HG03066 (cell line): ENCODE results near the gene MDGA2.
"Not testable (repeated sequence)": the region's sequence is repeated elsewhere in the genome, so short reads cannot be mapped to it uniquely, and the experiment has no call there.

Experiments
- ATAC-seq: cut with Tn5 transposase; IDR thresholded peaks from one replicate; pipeline ENCODE4 v1.9.1; 2021; ENCODE audit warnings: low read depth; ENCODE audit not compliant: unreplicated experiment

The MDGA2 gene

DNA sequence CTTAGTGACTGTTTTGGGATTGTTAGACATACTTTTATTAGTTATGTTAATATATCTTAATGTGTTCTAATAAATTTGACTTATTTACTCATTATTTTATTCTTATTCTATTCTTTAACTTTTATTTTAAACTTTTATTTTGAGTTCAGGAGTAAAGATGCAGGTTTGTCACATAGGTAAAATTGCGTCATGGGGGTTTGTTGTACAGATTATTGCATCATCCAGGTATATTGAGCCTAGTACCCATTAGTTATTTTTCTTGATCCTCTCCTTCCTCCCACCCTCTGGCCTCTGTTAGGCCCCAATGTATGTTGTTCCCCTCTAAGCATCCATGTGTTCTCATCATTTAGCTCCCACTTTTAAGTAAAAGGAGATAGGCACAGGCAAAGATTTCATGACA lies 495.5 kb downstream of the MDGA2 start:
- no peak for ATAC-seq

DNA sequence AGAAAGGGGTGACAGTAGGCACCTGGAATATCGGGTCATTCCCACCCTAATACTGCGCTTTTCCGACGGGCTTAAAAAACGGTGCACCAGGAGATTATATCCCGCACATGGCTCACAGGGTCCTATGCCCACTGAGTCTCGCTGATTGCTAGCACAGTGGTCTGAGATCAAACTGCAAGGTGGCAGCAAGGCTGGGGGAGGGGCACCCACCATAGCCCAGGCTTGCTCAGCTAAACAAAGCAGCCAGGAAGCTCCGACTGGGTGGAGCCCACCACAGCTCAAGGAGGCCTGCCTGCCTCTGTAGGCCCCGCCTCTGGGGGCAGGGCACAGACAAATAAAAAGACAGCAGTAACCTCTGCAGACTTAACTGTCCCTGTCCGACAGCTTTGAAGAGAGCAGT lies 503.5 kb downstream of the MDGA2 start:
- ATAC-seq = not testable (repeated sequence)

DNA sequence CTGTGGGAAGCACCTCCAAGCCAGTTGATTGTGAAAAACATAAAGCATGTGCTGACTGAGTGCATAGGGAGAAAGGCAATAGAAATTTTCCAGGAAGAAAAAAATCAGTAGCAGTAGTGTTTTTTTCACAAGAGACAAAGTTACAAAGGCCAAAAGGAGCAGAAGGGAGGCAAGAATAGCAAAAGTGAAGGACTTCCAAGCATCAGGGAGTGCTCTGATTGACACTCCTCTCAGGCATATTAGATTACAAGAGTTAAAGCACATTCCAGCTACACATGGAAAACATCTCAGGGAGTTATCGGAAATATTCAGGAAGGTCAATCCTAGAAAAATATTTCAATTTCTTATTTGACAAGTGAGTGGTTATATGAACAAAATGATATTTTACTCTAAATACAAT lies 508.0 kb downstream of the MDGA2 start:
- ATAC-seq = no peak

- ATAC-seq = no peak
Measured at GRCh38 chr14:47155395-47155794, 520.0 kb downstream of the MDGA2 start.

DNA sequence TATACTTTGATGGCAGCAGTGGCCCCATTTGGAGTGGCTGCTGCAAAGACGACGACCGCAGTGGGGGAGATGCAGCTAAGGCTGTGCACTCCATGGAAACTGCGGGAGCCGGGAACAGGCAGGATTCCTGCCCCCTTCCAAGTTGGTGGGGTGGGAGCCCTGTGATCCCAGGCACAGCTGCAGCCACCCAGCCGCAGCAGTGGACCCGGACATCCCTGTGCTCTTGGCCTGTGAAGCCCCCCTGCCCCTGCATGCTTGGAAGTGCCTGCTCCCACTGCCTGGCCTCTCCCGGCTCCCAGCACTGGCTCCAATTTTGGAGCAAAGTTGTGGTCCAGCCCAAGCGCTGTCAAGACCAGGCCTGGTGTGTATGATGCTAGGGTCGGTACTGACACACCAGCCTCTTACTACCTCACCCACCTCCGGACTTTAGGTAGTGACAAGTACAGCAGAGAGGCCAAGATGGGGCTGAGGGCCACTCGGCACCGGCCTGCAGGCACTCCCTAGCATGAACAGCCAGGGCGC lies 521.1 kb downstream of the MDGA2 start:
- no peak for ATAC-seq

DNA sequence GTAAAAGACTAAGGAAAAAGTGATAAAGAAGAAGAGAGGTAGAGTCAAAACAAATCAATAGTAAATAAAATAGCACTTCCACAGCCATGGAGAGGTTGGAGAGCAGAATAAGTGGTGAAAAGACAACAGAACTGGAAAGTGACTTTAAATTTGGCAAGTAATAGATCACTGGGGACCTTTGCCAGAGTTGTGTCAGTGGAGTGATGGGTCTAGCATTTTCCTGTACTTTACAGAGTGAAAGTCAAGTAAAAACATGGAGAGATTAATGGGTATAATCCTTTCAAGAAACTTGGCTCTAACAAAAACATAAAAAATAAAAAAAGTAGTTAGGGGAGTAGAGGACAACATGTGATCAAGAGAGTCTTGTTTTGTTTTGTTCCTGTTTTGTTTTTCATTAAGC lies 521.7 kb downstream of the MDGA2 start:
- ATAC-seq = no peak

GRCh38 chr14:47150267-47150666 lies 525.1 kb downstream of the MDGA2 start:
- no peak for ATAC-seq

DNA sequence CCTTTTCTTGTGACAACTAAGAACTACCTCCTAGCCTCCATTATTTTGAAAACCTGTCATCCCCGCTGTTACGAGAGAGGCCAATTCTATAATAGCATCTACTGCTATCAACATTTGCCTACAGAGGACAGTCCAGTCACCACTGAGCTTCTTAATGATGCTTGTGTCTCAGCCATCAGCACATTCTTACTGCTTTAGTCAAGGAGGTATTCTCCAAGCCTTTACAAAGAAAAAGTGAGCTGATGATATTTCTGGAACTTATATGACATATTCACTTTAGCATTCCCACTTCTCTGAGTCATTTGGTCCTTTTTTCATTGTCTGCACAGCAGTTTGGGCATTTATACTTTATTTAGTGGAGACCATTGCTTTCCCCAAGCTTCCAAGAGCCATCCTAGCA lies 526.1 kb downstream of the MDGA2 start:
- no peak for ATAC-seq

GRCh38 chr14:47148686-47149085 lies 526.7 kb downstream of the MDGA2 start:
- ATAC-seq = no peak

DNA sequence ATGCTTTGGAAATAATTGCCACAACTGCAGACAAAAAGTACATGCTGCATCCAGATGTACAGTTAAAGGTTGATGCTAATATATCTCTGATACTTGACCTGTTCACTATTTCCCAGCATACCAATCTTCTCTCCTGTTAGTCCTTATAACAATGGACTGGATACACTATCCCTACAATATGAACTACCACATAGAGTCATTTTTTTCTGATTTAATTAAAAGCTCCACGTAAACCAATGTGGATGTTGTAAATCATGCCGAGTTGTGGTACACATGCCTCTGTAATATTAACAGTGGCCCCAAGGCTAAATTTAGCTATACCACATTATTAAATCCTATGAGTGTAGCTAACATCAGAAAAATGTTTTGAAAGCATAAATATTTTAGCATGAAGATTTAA lies 554.8 kb downstream of the MDGA2 start:
- ATAC-seq = no peak

- no peak for ATAC-seq
Measured at GRCh38 chr14:47103771-47104170, 571.6 kb downstream of the MDGA2 start.

DNA sequence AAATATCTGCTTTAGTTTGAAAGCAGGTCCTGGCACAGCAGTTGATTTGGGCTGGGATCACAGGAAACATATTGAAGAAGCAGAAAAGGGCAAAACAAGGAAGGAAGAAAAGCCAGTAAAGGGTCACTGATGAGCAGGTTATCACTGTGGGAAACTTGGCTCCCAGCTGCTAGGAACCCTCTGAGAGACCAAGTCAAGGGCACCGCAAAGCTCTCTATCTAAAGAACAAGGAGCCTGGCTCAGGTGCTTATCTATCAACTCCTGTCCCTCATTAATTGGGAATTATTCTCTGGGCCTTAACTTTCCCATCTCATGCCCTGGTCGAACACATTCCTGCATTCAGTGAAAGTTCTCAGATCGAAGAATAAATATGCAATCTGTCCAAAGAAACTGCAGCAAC lies 572.9 kb downstream of the MDGA2 start:
- no peak for ATAC-seq

GRCh38 chr14:47085678-47086077 lies 589.7 kb downstream of the MDGA2 start:
- no peak for ATAC-seq

DNA sequence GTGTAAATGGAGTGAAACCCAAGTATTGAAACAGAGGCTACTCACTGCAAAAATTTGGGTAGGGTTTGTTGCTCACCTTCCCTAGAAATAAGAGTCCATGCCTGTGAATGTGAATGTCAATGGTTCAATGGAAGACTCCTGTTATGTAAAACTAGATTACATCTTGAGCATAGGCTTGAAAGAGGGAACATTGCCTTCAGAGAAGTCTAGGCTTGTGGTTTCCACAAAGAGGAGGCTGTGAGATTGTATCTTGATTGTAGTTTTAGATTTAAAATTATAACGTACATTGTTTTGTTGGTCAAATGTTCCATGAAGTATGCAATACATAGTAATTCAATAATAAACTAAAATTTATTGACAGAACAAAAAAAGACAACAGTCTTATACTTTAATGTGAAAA lies 610.1 kb downstream of the MDGA2 start:
- no peak for ATAC-seq

DNA sequence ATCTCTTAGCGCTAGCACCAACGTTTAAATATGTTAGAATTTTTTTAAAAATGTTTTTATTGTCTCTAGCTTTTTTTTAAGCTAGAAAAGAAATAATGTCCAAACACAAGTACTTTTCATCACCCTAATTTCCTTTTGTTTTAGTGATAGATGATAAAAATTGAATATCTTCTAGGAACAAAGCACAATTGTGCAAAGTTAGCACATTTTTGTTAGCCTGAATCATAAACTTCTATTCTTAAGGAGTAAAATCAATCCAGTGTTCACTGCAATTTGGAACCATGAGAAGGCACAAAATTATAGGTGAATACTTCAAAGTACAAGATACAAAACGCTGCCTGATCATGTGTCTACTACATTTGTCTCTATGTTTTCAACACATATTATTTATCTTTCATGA lies 615.4 kb downstream of the MDGA2 start:
- ATAC-seq = no peak

DNA sequence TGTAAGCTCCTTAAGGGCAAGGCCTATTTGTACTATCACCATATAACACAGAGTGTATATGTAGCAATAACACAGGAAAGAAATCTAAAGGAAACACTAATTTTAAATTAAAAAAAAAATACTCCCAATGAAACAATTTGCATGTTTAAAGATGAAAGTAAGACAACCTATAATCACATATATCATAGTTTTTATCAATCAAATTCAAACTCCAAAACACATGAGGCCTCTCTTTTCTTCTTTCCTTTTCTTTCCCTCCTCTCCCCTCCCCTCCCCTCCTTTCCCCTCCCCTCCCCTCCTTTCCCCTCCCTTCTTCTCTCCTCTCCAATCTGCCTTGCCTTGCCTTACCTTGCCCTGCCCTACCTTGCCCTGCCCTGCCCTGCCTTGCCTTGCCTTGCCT lies 618.0 kb downstream of the MDGA2 start:
- ATAC-seq = no peak

DNA sequence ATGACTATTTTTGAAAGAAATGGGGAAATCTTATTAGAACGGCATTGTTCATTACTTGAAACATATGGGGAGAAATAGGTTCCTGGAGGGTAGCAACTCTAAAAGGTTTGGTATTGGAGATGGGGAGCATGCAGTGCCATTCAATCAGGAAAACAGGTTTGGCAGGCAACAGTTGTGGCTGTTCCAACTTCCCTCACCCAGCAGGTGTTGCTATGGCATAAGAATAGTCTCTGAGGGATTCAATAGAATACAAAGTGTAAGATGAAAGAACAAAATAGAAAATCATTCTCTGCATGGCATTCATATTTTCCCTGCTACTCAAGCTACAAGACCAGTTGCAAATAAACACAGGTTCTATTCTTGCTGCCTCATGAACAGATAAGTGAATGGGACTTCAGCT lies 630.6 kb downstream of the MDGA2 start:
- no peak for ATAC-seq

GRCh38 chr14:47040550-47040949 lies 634.9 kb downstream of the MDGA2 start:
- ATAC-seq = no peak

DNA sequence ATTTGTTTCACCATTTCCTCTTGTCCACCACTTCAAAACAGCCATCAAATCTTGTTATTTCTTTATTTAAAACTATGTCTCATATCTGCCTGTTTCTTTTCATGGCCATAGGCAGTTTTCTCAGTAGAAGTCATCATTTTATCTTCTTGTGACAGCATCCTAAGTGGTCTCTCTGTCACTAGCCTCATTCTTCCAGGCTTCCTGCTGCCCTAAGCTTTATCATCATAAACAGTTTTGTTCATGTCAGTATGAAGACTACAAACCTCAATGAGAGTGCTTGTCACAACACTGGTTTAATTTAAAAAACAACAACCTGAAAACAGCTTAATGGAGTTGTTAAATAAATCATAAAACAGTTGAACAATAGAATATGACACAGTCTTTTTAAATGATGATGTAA lies 636.1 kb downstream of the MDGA2 start:
- ATAC-seq = no peak

- no peak for ATAC-seq
Measured at GRCh38 chr14:47022721-47023120, 652.7 kb downstream of the MDGA2 start.

GRCh38 chr14:47020500-47020899 lies 654.9 kb downstream of the MDGA2 start:
- ATAC-seq = no peak

DNA sequence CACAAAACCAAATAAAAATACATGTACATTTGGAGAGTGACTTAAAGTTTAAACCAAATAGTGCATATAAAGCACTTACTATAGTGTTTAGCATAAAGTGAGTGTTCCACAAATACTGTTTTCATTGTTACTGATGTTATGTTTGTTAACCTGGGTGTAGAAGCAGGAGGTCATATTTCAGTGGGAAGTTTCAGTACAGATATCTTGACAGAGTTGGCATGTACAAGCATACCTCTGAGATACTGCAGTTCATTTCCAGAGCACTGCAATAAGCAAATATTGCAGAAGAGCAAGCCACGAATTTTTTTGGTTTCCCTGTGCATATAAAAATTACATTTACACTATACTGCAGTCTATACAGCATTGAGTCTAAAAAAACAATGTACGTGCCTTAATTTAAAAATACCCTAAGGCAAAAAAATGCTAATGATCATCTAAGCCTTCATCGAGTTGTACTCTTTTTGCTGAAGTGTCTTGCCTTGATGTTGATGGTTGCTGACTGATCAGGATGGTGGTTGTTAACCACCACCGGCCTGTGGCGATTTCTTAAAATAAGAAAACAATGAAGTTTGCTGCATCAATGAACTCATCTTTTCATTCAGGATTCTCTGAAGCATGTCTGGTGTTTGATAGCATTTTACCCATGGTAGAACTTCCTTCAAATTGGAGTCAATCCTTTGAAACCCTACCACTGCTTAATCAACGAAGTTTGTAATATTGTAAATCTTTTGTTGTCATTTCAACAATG lies 662.7 kb downstream of the MDGA2 start:
- no peak for ATAC-seq

DNA sequence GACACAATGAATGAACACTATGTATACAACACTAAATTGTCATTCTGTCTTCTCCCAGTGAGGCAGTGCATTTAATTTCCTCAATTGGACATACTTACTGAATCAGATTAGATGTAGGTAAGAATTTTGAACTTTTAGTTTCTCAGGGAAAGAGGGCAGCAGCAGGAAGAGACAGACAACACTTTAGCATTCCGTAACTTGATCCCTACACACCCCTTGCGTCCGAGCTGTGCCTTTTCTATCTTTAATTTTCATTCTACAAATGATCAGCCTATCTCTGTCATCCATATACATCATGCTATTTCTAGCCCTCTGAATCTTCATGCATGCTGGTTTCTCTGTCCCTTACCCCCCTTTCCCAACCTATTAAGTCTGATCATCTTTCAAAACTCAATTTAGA lies 665.8 kb downstream of the MDGA2 start:
- ATAC-seq = no peak
